ENCODE measurements around the gene PIK3C3.

- TF ChIP-seq CTCF (IDR thresholded peaks at IDR 0.05) (no peak), POLR2A (IDR thresholded peaks at IDR 0.05) (no peak), EP300 (IDR thresholded peaks at IDR 0.05) (no peak)
These were observed 96.4 kb downstream of the PIK3C3 start for GRCh38 chr18:42051411-42051810.

All from suprapubic skin (tissue), 3 donors.